ENCODE results near the gene GOLGA2.

Gene GOLGA2, protein sequence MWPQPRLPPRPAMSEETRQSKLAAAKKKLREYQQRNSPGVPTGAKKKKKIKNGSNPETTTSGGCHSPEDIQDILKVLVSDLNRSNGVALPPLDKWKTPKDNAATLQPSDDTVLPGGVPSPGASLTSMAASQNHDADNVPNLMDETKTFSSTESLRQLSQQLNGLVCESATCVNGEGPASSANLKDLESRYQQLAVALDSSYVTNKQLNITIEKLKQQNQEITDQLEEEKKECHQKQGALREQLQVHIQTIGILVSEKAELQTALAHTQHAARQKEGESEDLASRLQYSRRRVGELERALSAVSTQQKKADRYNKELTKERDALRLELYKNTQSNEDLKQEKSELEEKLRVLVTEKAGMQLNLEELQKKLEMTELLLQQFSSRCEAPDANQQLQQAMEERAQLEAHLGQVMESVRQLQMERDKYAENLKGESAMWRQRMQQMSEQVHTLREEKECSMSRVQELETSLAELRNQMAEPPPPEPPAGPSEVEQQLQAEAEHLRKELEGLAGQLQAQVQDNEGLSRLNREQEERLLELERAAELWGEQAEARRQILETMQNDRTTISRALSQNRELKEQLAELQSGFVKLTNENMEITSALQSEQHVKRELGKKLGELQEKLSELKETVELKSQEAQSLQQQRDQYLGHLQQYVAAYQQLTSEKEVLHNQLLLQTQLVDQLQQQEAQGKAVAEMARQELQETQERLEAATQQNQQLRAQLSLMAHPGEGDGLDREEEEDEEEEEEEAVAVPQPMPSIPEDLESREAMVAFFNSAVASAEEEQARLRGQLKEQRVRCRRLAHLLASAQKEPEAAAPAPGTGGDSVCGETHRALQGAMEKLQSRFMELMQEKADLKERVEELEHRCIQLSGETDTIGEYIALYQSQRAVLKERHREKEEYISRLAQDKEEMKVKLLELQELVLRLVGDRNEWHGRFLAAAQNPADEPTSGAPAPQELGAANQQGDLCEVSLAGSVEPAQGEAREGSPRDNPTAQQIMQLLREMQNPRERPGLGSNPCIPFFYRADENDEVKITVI

DNA sequence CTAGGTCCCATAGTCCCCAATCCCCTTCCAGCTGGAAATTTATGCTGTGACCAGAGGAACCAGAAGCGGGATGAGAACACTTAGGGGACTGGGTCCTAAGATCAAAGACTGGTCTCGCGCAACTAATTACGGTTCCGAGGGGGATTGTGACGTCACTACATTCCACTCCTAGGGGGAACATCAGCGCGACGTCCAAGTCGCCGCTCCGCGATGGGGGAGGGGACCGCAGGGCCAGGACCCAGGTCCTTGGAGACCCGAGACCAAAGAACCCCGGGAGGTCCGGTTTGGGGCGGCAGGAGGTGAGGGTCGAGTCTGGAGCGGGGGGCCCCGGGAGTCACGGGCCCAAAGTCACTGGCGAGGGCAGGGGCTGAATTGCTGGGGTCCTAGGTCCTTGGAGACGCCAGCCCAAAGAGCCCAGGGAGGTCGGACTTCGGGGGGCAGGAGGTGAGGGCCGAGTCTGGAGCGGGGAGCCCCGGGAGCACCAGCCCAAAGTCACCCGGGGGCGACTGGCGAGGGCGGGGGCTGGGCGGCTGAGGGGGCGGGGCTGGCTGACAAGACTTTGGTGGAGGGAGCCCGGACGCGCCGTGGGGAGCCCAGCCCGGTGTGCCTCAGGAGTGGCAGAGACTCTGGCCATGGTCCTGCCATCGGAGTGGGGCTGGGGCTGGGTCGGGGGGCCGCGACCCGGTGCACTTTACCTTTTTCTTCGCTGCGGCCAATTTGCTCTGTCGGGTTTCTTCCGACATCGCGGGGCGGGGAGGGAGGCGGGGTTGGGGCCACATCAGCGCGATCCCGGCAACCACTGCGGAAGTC is at the start of gene GOLGA2:
Gene GOLGA2 (minus strand): TSS at position 810 of the 810 bp plus-strand sequence. CDS start 31 bp downstream, at position 779.
- in situ Hi-C loops (cut with MboI; ENCODE audit: low sequenced_read_pairs) = no loop called here

GRCh38 chr9:128324401-128324800 is 48.6 kb upstream of the GOLGA2 start:
- in situ Hi-C loops (cut with MboI; ENCODE audit: low sequenced_read_pairs) = no loop called here

DNA sequence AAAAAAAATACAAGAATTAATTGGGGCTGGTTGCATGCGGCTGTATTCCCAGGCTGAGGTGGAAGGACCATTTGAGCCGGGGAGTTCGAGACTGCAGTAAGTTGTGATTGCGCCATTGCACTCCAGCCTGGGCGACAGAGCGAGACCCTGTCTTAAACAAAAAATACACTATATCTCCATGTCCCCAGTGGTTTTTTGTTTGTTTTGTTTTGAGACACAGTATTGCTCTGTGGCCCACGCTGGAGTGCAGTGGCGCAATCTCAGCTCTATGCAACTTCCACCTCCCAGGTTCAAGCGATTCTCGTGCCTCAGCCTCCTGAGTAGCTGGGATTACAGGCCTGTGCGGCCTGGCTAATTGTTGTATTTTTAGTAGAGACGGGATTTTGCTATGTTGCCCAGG is 48.0 kb upstream of the GOLGA2 start:
- in situ Hi-C loops (cut with MboI; ENCODE audit: low sequenced_read_pairs) = no loop called here

DNA sequence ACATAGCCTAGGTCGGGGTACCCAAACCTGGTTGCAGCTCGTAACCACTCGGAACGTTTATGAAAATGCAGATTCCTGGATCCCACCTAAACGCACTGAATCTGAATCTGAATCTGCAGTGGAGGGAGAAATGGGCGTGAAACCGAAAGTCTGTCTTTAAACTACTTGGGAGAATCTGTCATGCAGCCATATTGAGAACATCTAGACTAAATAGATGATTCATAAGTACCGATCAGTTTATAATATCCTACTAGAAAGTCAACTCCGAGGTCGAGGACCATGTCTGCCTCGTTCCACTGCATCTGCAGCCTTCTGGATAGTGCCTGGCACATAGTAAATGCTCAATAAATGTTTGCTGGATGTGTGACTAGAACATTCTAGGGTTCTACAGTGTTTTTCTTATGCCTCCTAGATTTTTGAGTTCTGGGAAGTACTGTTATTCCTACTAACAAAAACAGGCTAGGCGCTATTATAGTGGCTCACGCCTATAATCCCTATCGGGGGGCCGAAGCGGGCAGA is 47.5 kb upstream of the GOLGA2 start:
- in situ Hi-C loops (cut with MboI; ENCODE audit: low sequenced_read_pairs) = no loop called here

DNA sequence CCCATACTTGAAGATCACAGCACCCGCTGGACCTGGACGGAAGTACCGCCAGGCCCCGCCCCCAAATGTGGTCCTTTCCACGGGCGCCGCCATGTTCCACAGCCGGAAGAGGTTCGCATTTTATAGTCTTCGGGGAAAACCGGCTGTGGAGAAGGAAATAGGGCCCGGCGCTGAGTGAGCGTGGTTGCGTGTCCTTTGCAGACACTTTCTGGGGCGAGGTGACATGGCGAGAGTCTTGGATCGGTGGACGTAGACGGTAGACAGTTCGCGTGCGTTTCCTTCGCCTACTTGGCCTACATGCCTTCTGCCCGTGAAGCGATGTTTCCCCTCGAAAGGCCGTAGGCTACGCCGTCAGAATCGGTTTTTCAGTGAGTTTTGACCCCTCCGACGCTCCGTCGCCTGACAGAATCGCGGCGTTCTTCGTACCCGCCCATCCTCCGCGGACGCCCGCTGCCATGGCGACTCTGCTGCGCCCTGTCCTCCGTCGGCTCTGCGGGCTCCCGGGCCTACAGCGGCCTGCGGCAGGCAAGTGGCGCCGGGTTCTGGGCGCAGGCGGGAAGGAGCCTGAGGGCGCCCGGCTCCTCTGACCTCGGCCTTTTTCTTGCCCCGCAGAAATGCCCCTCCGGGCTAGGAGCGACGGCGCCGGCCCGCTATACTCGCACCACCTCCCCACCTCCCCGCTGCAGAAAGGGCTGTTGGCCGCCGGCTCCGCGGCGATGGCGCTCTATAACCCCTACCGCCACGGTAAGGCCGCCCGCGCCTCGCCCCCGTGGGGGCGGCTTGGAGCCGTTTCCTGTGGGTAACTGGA is 46.8 kb upstream of the GOLGA2 start, which contains the start of the genes COQ4 and TRUB2:
Gene COQ4 (plus strand): TSS at position 436 of the 808 bp plus-strand sequence. CDS start 20 bp downstream, at position 456.
Gene TRUB2 (minus strand): TSS at position 44 of the 808 bp plus-strand sequence. CDS start 39 bp downstream, at position 5.
- in situ Hi-C loops (cut with MboI; ENCODE audit: low sequenced_read_pairs) = no loop called here

DNA sequence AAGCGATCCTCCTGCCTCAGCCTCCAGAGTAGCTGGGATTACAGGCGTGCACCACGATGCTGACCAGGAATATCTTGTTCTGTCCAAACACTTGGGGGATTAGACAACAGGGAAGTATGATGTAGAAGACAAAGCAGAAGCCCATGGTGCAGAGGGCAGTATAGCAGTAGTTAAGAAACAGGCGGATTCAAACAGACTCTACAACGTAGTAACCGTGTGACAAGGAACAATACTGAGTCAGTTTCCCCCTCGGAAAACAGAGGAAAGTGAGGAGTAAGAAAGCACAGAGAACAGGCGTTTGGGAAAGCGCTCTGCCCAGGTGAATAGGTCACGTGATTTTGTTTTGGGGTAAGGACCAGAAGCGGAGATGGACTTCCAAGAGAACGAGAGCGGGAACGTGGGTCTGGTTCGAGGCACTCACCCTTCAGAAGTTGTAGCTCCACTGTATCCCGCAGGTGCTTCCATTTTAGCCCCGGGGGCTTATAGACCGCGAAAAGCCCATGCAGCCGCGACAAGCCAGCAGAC is 46.1 kb upstream of the GOLGA2 start:
- in situ Hi-C loops (cut with MboI; ENCODE audit: low sequenced_read_pairs) = no loop called here

GRCh38 chr9:128321343-128321742 is 45.5 kb upstream of the GOLGA2 start:
- in situ Hi-C loops (cut with MboI; ENCODE audit: low sequenced_read_pairs) = no loop called here

- in situ Hi-C loops (cut with MboI; ENCODE audit: low sequenced_read_pairs) = no loop called here
Observed at GRCh38 chr9:128317629-128318028, 41.8 kb upstream of the GOLGA2 start.

DNA sequence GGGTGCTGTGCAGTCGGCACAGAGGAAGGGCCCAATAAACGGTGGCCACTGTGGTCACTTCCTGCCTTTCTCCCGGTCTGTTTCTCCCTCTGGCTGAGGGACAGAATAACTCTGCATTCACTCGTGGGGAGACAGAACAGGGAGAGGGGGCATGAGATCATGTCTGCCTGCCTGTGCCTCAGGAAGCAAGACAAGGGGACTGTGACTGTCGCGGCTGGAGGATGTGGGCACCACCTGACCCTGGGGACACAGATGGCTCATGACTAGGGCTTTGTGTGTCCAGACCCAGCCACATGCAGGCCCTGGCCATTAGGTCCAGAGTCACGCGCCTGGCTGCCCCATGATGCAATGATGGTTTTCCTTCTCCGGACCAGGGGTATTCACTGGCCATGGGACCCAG is 40.6 kb upstream of the GOLGA2 start:
- in situ Hi-C loops (cut with MboI; ENCODE audit: low sequenced_read_pairs) = no loop called here

- in situ Hi-C loops (cut with MboI; ENCODE audit: low sequenced_read_pairs) = no loop called here
Observed at GRCh38 chr9:128314697-128315096, 38.9 kb upstream of the GOLGA2 start.

DNA sequence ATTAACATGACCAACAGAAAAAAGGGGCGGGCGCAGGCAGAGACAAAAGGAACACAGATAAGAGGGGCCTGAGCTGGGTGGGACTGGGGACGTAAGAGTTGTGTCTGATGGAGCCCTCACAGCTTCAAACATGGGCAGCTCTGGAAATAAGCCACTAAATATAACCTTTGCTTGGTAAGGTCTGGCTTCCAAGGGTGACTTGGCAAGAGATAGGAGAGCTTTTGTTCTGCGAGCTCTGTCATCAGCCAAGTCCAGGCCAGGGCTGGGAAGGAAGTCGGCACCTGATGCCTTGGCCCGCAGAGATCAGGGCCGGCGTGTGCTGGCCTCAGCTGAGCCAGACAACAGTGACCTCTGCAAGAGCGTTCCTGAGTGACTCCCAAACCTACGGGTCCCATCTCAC is 34.7 kb upstream of the GOLGA2 start:
- in situ Hi-C loops (cut with MboI; ENCODE audit: low sequenced_read_pairs) = no loop called here

DNA sequence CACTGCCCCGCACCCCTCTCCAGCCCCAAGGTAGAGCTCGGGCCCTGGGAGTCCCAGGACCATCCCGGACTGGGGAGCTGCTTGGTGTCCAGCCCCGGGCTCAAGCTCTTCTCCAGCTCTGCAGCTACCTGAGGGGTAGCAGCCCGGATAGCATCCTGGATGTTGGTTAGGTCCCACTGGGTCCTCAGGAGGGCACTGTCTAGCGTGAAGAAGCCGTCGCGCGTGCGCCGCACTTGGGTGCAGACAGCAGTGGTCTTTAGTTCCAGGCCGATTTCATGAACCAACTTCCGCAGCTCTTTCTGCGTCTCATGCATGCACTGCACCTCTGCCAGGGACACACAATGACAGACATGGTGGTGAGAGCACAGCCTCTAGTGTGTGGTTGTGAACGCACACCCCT is 33.7 kb upstream of the GOLGA2 start:
- in situ Hi-C loops (cut with MboI; ENCODE audit: low sequenced_read_pairs) = no loop called here

DNA sequence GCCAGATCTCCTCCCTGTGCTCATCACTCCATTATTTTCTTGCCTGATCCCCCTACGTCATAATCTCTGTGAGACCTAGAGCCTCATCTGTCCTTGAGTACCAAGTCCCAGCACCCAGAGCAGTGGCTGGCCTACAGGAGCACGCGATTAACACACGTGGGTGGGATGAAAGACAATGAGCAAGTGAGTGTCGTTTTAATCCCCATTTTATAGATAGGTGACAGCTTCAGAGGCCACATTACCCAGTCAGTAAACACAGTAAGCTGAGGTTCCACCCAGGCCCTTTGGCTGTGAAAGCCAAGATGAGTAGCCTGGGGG is 29.1 kb upstream of the GOLGA2 start:
- in situ Hi-C loops (cut with MboI; ENCODE audit: low sequenced_read_pairs) = no loop called here

GRCh38 chr9:128304136-128304970 is 28.5 kb upstream of the GOLGA2 start:
- in situ Hi-C loops (cut with MboI; ENCODE audit: low sequenced_read_pairs) = no loop called here

DNA sequence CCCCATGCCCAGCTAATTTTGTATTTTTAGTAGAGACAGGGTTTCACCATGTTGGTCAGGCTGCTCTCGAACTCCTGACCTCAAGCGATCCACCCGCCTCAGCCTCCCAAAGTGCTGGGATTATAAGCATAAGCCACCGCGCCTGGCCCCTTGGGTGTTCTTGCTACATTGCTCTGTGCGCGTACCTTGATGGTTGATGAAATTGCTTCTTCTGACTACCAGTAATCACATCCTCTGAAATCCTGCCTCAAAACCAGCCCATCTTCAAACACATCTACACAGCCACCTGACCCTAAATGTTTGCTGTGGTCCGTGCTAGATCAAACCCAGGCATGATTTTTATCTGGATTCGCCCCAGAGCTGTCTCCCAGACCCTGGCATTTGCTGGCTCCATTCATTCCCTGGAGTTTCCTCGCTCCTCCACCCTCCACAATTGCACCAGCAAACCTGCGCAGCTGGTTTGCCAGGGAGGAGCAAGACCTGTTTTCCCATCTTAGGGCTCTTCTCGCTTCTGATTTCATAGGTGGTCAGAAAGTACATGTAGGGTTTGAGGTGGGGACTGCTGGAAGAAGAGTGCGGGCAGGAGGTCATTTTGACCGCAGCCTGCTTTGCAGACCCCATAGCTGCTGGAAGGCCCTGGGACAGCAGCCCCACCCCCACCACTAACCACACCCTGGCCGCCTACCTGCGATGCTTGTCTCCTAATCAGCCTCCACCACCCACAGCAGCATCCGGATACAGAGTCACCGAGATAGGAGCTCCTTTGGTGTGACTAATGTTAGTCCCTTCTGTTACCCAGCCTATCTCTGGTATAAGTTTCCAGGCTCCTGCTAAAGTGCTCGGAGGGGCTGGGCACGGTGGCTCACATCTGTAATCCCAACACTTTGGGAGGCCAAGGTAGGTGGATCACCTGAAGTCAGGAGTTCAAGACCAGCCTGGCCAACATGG is 23.0 kb upstream of the GOLGA2 start:
- in situ Hi-C loops (cut with MboI; ENCODE audit: low sequenced_read_pairs) = no loop called here

GRCh38 chr9:128297221-128297773 is 21.5 kb upstream of the GOLGA2 start:
- in situ Hi-C loops (cut with MboI; ENCODE audit: low sequenced_read_pairs) = no loop called here

All from HL-60/S4 (cell line).